GM06990 (cell line): ENCODE measurements around the gene MAP2K3.

ENCODE experiments used
- DNase-seq: peaks from one replicate; pipeline ENCODE4 v3.0.0-alpha.2; 2011; ENCODE audit not compliant: insufficient read length; ENCODE audit errors: extremely low read depth
- H3K27me3 ChIP-seq: replicated peaks from 2 replicates; pipeline ENCODE4 v1.6.0; 2011; ENCODE audit warnings: low read length; ENCODE audit not compliant: control insufficient read depth, insufficient read depth
- H3K36me3 ChIP-seq: 2 replicates; pipeline ENCODE4 v1.5.1; 2011; ENCODE audit warnings: low read length; ENCODE audit not compliant: control insufficient read depth, insufficient read depth
- H3K4me3 ChIP-seq: replicated peaks from 2 replicates; pipeline ENCODE4 v1.5.1; 2011; ENCODE audit warnings: low read depth, mild to moderate bottlenecking, control low read depth, low read length
- CTCF ChIP-seq: IDR thresholded peaks from 2 replicates; pipeline ENCODE4 v1.5.1; 2011; ENCODE audit warnings: low read length, control low read depth, mild to moderate bottlenecking, inconsistent platforms; ENCODE audit not compliant: insufficient read depth, poor library complexity, severe bottlenecking

The MAP2K3 gene

GRCh38 chr17:21251337-21252010, 33.0 kb upstream of the MAP2K3 start:
- H3K27me3 ChIP-seq = peaks cover 2% of the 10 kb centered on the region; the same call in 1 of the 2 replicates
- no peak overlapping the region for H3K4me3 ChIP-seq
- H3K36me3 ChIP-seq = no peaks in the 10 kb centered on the region
- no peak for DNase-seq
- TF ChIP-seq CTCF = no peak

GRCh38 chr17:21252289-21252795, 32.2 kb upstream of the MAP2K3 start:
- Histone ChIP-seq H3K4me3 (peak overlapping the region; percentile 45), H3K27me3 (peaks cover 2% of the 10 kb centered on the region; the same call in 1 of the 2 replicates), H3K36me3 (no peaks in the 10 kb centered on the region)
- DNase-seq = no peak
- TF ChIP-seq CTCF = no peak

- TF ChIP-seq CTCF = no peak
- Histone ChIP-seq H3K4me3 (peak within 1 kb of the TSS; percentile 61), H3K27me3 (peaks cover 2% of the 10 kb centered on the region; the same call in 1 of the 2 replicates), H3K36me3 (no peaks in the 10 kb centered on the region)
- peak; percentile 81 for DNase-seq
These were observed 31.5 kb upstream of the MAP2K3 start, which contains the start of gene NATD1 for GRCh38 chr17:21252796-21253645. NATD1 (minus strand) TSS chr17:21253410; CDS start chr17:21253264, 146 bp downstream.

- H3K27me3 ChIP-seq = peaks cover 2% of the 10 kb centered on the region; the same call in 1 of the 2 replicates
- TF ChIP-seq CTCF = no peak
- no peaks in the 10 kb centered on the region for H3K36me3 ChIP-seq
- H3K4me3 ChIP-seq = peak overlapping the region; percentile 61
- no peak for DNase-seq
These were observed 30.7 kb upstream of the MAP2K3 start for GRCh38 chr17:21253646-21254441.

GRCh38 chr17:21258593-21258992, 25.9 kb upstream of the MAP2K3 start:
- no peak for DNase-seq

More at GRCh38 chr17:21258593-21258992, 25.9 kb upstream of the MAP2K3 start:
- TF ChIP-seq CTCF = no peak
- no peak overlapping the region for H3K4me3 ChIP-seq
- H3K27me3 ChIP-seq = no peaks in the 10 kb centered on the region; the same call in 1 of the 2 replicates
- no peaks in the 10 kb centered on the region for H3K36me3 ChIP-seq
